Measurements from ENCODE around the gene CEP68. TPM values are rescaled to one million over a fixed set of nuclear protein-coding genes. Genes with fewer than 3 reads are reported as not detected.

Gene CEP68
- polyA plus RNA-seq, 1 of the 3 experiments (the other 2 are of a cell fraction) = 6.2 TPM

DNA sequence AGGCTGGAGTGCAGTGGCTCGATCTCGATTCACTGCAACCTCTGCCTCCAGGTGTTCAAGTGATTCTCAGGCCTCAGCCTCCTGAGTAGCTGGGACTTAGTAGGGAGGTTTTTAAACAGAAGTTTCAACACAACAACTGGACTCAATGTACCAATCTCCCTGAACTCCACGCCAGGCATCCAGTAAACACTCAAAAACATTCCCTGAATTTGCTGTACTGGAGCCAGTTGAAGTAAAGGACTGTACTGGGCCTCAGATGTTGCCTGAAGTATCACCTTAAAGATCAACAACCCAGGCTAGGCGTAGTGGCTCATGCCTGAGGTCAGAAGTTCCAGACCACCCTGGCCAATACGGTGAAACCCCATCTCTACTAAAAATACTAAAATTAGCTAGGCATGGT, 51.3 kb downstream of the CEP68 start:
- 100% methylated on average over 5 of the region's 5 CpGs for WGBS (ENCODE audit: low lambda C conversion rate)
- H3K9me2 ChIP-seq = no peaks in the 10 kb centered on the region
- H3K4me1 ChIP-seq (ENCODE audit: control insufficient read depth in 1 of 2, insufficient read depth in 2 of 2, low read depth in 1 of 2, low read length in 1 of 2) = no peaks in the 10 kb centered on the region
- H4K20me1 ChIP-seq (ENCODE audit: insufficient read depth) = peaks cover 100% of the 10 kb centered on the region
- H3K9ac ChIP-seq = no peak overlapping the region
- no peak overlapping the region for H3K4me2 ChIP-seq
- H3K36me3 ChIP-seq (replicated peaks in 1 of 2; ENCODE audit: control insufficient read depth in 1 of 2, insufficient read depth in 2 of 2, low read length in 1 of 2) = peaks cover 0 to 40% of the 10 kb centered on the region in 2 experiments
- TF ChIP-seq FOXJ3 (CRISPR knock-in tag; IDR thresholded peaks at IDR 0.05) = no peak
- no peak for TF ChIP-seq MEF2A (IDR thresholded peaks at IDR 0.05; ENCODE audit: borderline replicate concordance, low read depth)
- TF ChIP-seq JUND (IDR thresholded peaks at IDR 0.05) = no peak
- no peak for TF ChIP-seq RCOR1 (IDR thresholded peaks at IDR 0.05; ENCODE audit: low read length)
- TF ChIP-seq, protein P1, sequence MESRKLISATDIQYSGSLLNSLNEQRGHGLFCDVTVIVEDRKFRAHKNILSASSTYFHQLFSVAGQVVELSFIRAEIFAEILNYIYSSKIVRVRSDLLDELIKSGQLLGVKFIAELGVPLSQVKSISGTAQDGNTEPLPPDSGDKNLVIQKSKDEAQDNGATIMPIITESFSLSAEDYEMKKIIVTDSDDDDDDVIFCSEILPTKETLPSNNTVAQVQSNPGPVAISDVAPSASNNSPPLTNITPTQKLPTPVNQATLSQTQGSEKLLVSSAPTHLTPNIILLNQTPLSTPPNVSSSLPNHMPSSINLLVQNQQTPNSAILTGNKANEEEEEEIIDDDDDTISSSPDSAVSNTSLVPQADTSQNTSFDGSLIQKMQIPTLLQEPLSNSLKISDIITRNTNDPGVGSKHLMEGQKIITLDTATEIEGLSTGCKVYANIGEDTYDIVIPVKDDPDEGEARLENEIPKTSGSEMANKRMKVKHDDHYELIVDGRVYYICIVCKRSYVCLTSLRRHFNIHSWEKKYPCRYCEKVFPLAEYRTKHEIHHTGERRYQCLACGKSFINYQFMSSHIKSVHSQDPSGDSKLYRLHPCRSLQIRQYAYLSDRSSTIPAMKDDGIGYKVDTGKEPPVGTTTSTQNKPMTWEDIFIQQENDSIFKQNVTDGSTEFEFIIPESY (IDR thresholded peaks at IDR 0.05; ENCODE audit: borderline replicate concordance, low read depth) = no peak
- no peak for TF ChIP-seq SIN3A (IDR thresholded peaks at IDR 0.05; ENCODE audit: borderline replicate concordance, low read depth, low read length)
- TF ChIP-seq TEAD4 (IDR thresholded peaks at IDR 0.05; ENCODE audit: borderline replicate concordance, insufficient read depth) = no peak
- TF ChIP-seq RFX5 (IDR thresholded peaks at IDR 0.05; ENCODE audit: low read length) = no peak
- TF ChIP-seq GABPA (IDR thresholded peaks at IDR 0.05; ENCODE audit: low read depth) = no peak
- TF ChIP-seq ELF1 (IDR thresholded peaks at IDR 0.05) = no peak
- TF ChIP-seq GATA2 (CRISPR knock-in tag; IDR thresholded peaks at IDR 0.05) = no peak
- no peak for TF ChIP-seq PBX3 (IDR thresholded peaks at IDR 0.05)
- no peak for TF ChIP-seq SMC3 (IDR thresholded peaks at IDR 0.05; ENCODE audit: low read depth, low read length)
- TF ChIP-seq YY1 (IDR thresholded peaks at IDR 0.05; ENCODE audit: low read depth) = no peak
- no peak for DNase-seq
- CTCF ChIA-PET = no interaction called here
- H2AFZ ChIP-seq (ENCODE audit: low read depth) = no peak overlapping the region
- no peak overlapping the region for H3K4me3 ChIP-seq (ENCODE audit: low read depth in 2 of 2, low read length in 1 of 2)
- POLR2A ChIA-PET = interaction anchor here (0.6 kb wide), 1 partner anchor 24 kb away, joined by 3 read pairs; no protein-coding TSS in a partner anchor
- no peaks in the 10 kb centered on the region for H3K9me3 ChIP-seq
- peaks cover 10% of the 10 kb centered on the region for H3F3A ChIP-seq (replicated peaks; ENCODE audit: insufficient read depth)
- no peak overlapping the region for H3K27ac ChIP-seq (ENCODE audit: low read depth in 2 of 2, low read length in 1 of 2)
- H3K27me3 ChIP-seq (ENCODE audit: insufficient read depth) = no peaks in the 10 kb centered on the region
- H3K79me2 ChIP-seq (ENCODE audit: insufficient read depth) = peaks cover 98% of the 10 kb centered on the region

GRCh38 chr2:65108780-65109179, 52.6 kb downstream of the CEP68 start:
- WGBS (ENCODE audit: low lambda C conversion rate) = 93% methylated on average over 6 of the region's 6 CpGs
- DNase-seq = no peak
- Histone ChIP-seq H2AFZ (ENCODE audit: low read depth) (no peak overlapping the region), H3K36me3 (replicated peaks in 1 of 2; ENCODE audit: control insufficient read depth in 1 of 2, insufficient read depth in 2 of 2, low read length in 1 of 2) (peaks cover 0 to 31% of the 10 kb centered on the region in 2 experiments), H3F3A (replicated peaks; ENCODE audit: insufficient read depth) (peaks cover 6% of the 10 kb centered on the region), H4K20me1 (ENCODE audit: insufficient read depth) (peaks cover 100% of the 10 kb centered on the region), H3K4me2 (no peak overlapping the region), H3K27ac (ENCODE audit: low read depth in 2 of 2, low read length in 1 of 2) (no peak overlapping the region), H3K4me3 (ENCODE audit: low read depth in 2 of 2, low read length in 1 of 2) (no peak overlapping the region), H3K9ac (no peak overlapping the region), H3K9me3 (no peaks in the 10 kb centered on the region), H3K27me3 (ENCODE audit: insufficient read depth) (no peaks in the 10 kb centered on the region), H3K4me1 (ENCODE audit: control insufficient read depth in 1 of 2, insufficient read depth in 2 of 2, low read depth in 1 of 2, low read length in 1 of 2) (no peaks in the 10 kb centered on the region), H3K79me2 (ENCODE audit: insufficient read depth) (peaks cover 99% of the 10 kb centered on the region), H3K9me2 (no peaks in the 10 kb centered on the region)
- CTCF ChIA-PET = interaction anchor here (1.2 kb wide), 1 partner anchor 8 kb away, joined by 4 read pairs; no protein-coding TSS in a partner anchor
- POLR2A ChIA-PET = no interaction called here
- TF ChIP-seq POLR2AphosphoS5 (IDR thresholded peaks at IDR 0.05; ENCODE audit: low read depth, low read length) = no peak
- TF ChIP-seq SIN3A (IDR thresholded peaks at IDR 0.05; ENCODE audit: borderline replicate concordance, low read depth, low read length) = no peak
- TF ChIP-seq FOSL2 (IDR thresholded peaks at IDR 0.05; ENCODE audit: borderline replicate concordance, low read depth) = no peak
- no peak for TF ChIP-seq CHD2 (IDR thresholded peaks at IDR 0.05; ENCODE audit: low read length, partially characterized antibody)
- TF ChIP-seq MAX (IDR thresholded peaks at IDR 0.05; ENCODE audit: low read depth) = no peak
- TF ChIP-seq, protein P2, sequence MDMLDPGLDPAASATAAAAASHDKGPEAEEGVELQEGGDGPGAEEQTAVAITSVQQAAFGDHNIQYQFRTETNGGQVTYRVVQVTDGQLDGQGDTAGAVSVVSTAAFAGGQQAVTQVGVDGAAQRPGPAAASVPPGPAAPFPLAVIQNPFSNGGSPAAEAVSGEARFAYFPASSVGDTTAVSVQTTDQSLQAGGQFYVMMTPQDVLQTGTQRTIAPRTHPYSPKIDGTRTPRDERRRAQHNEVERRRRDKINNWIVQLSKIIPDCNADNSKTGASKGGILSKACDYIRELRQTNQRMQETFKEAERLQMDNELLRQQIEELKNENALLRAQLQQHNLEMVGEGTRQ (IDR thresholded peaks at IDR 0.05; ENCODE audit: borderline replicate concordance, low read depth, low read length) = no peak
- TF ChIP-seq USF1 (IDR thresholded peaks at IDR 0.05; ENCODE audit: borderline replicate concordance, low read depth) = no peak
- TF ChIP-seq FOXJ3 (CRISPR knock-in tag; IDR thresholded peaks at IDR 0.05) = no peak
- no peak for TF ChIP-seq ELF1 (IDR thresholded peaks at IDR 0.05)
- no peak for TF ChIP-seq EP300 (IDR thresholded peaks at IDR 0.05; ENCODE audit: borderline replicate concordance in 1 of 2, low read depth in 1 of 2, low read length in 1 of 2)
- TF ChIP-seq EZH2phosphoT487 (IDR thresholded peaks at IDR 0.05; ENCODE audit: borderline replicate concordance, low read depth) = no peak
- TF ChIP-seq RXRA (IDR thresholded peaks at IDR 0.05; ENCODE audit: borderline replicate concordance, low read depth) = no peak
- no peak for TF ChIP-seq MXI1 (IDR thresholded peaks at IDR 0.05; ENCODE audit: low read depth, low read length)
- TF ChIP-seq RAD21 (IDR thresholded peaks at IDR 0.05; ENCODE audit: low read length) = no peak
- TF ChIP-seq NRF1 (IDR thresholded peaks at IDR 0.05; ENCODE audit: low read depth, low read length) = no peak
- no peak for TF ChIP-seq NFIC (IDR thresholded peaks at IDR 0.05; ENCODE audit: borderline replicate concordance)
